GM12873 (cell line): Measurements from ENCODE around the gene GRAMD2B.

Source experiments
- CTCF ChIP-seq: IDR thresholded peaks from 2 replicates; pipeline ENCODE4 v1.5.1; 2012; ENCODE audit warnings: low read depth, mild to moderate bottlenecking, moderate library complexity, low read length, control low read depth; ENCODE audit not compliant: insufficient read depth; ENCODE audit errors: missing control alignments

The GRAMD2B gene

GRCh38 chr5:126525630-126526245, 102.5 kb downstream of the GRAMD2B start:
- TF ChIP-seq CTCF = no peak

GRCh38 chr5:126526493-126526892, 103.3 kb downstream of the GRAMD2B start:
- no peak for TF ChIP-seq CTCF

GRCh38 chr5:126527158-126527557, 103.9 kb downstream of the GRAMD2B start:
- TF ChIP-seq CTCF = no peak

GRCh38 chr5:126527892-126528291, 104.7 kb downstream of the GRAMD2B start:
- TF ChIP-seq CTCF = no peak

- TF ChIP-seq CTCF = no peak
Measured at GRCh38 chr5:126531543-126532120, 108.4 kb downstream of the GRAMD2B start.

GRCh38 chr5:126534553-126534952, 111.3 kb downstream of the GRAMD2B start:
- no peak for TF ChIP-seq CTCF

- no peak for TF ChIP-seq CTCF
Measured at GRCh38 chr5:126535856-126536545, 112.8 kb downstream of the GRAMD2B start.
